GM10266 (cell line): ENCODE data around the gene NAGPA.
"Not testable (repeated sequence)": the region's sequence is repeated elsewhere in the genome, so short reads cannot be mapped to it uniquely, and the experiment has no call there.

Source experiments
- DNase-seq: peaks from one replicate; pipeline ENCODE4 v3.0.0; 2012; ENCODE audit errors: extremely low spot score
- CTCF ChIP-seq: IDR thresholded peaks from 2 replicates; pipeline ENCODE4 v1.5.1; 2012; ENCODE audit warnings: mild to moderate bottlenecking, low read depth; ENCODE audit not compliant: control insufficient read depth, insufficient read depth; ENCODE audit errors: missing control alignments

Gene NAGPA

GRCh38 chr16:5059386-5060072, 25.8 kb upstream of the NAGPA start:
- no peak for TF ChIP-seq CTCF
- no peak for DNase-seq

GRCh38 chr16:5058476-5058875, 24.7 kb upstream of the NAGPA start:
- TF ChIP-seq CTCF, result no peak
- no peak for DNase-seq

- peak; percentile 70 for TF ChIP-seq CTCF
- peak; percentile 60 for DNase-seq
These were observed 22.6 kb upstream of the NAGPA start for GRCh38 chr16:5056352-5056751.

GRCh38 chr16:5054876-5055865, 21.4 kb upstream of the NAGPA start:
- no peak for DNase-seq
- TF ChIP-seq CTCF, result no peak

GRCh38 chr16:5046914-5047313, 13.2 kb upstream of the NAGPA start:
- no peak for TF ChIP-seq CTCF
- no peak for DNase-seq

GRCh38 chr16:5045499-5046115, 11.9 kb upstream of the NAGPA start:
- DNase-seq, result no peak
- no peak for TF ChIP-seq CTCF

- DNase-seq, result not testable (repeated sequence)
These were observed 10.8 kb upstream of the NAGPA start for GRCh38 chr16:5044581-5044980.
